Peyer's patch (tissue), 4 donors: ENCODE data around the gene ZNF555.

Experiments
- CTCF ChIP-seq, 6 experiments: fragments of 450-650 bp in 4 of 6; fragments of 200-600 bp in 2 of 6; sonication (generic) in 1 of 6; IDR thresholded peaks; one replicate each; pipeline ENCODE4 v1.5.1; 2017 to 2019; ENCODE audit warnings: antibody characterized with exemption in 6 of 6, mild to moderate bottlenecking in 3 of 6, moderate library complexity in 1 of 6
- POLR2A ChIP-seq, 2 donors: fragments of 450-650 bp; IDR thresholded peaks; one replicate each; pipeline ENCODE4 v1.5.1; 2017; ENCODE audit warnings: antibody characterized with exemption in 2 of 2, mild to moderate bottlenecking in 2 of 2, moderate library complexity in 2 of 2

GRCh38 chr19:2888731-2889224 lies 47.5 kb downstream of the ZNF555 start:
- TF ChIP-seq POLR2A (IDR thresholded peaks at IDR 0.05) (no peak), CTCF (IDR thresholded peaks at IDR 0.05) (no peak)
